ENCODE data around the gene TARS1.

TARS1 gene

GRCh38 chr5:33440482-33441240 is at the start of gene TARS1 (continued):
- TF ChIP-seq PBX3 (CRISPR knock-in tag; IDR thresholded peaks at IDR 0.05) (peak; percentile 52; the same call in 1 of the 2 replicates), ZNF580 (tag by site-specific recombination; IDR thresholded peaks at IDR 0.05) (peak; percentile 89), ZNF398 (tag by site-specific recombination; IDR thresholded peaks at IDR 0.05) (peak; percentile 71), YY1 (tag by site-specific recombination; IDR thresholded peaks at IDR 0.05) (peak; percentile 76), ZNF555 (tag by site-specific recombination; conservative IDR thresholded peaks at IDR 0.05) (no peak), ZNF692 (tag by site-specific recombination; IDR thresholded peaks at IDR 0.05) (peak; percentile 92), ZNF423 (tag by site-specific recombination; IDR thresholded peaks at IDR 0.05) (peak; percentile 91; the same call in 1 of the 2 replicates), ZNF394 (tag by site-specific recombination; IDR thresholded peaks at IDR 0.05; ENCODE audit: borderline replicate concordance) (peak; percentile 92; the same call in 1 of the 2 replicates), ZNF211 (tag by site-specific recombination; IDR thresholded peaks at IDR 0.05; ENCODE audit: low read depth) (no peak), ZNF391 (tag by site-specific recombination; IDR thresholded peaks at IDR 0.05; ENCODE audit: borderline replicate concordance, low read depth) (no peak), MYNN (tag by site-specific recombination; IDR thresholded peaks at IDR 0.05; ENCODE audit: borderline replicate concordance) (no peak), ZNF621 (tag by site-specific recombination; IDR thresholded peaks at IDR 0.05) (no peak), ZNF157 (tag by site-specific recombination; IDR thresholded peaks at IDR 0.05) (no peak), KLF9 (tag by site-specific recombination; IDR thresholded peaks at IDR 0.05; ENCODE audit: low read depth) (peak; percentile 63), ZNF670 (tag by site-specific recombination; IDR thresholded peaks at IDR 0.05; ENCODE audit: low read depth) (no peak), PRDM6 (tag by site-specific recombination; IDR thresholded peaks at IDR 0.05) (no peak), PRDM1 (tag by site-specific recombination; IDR thresholded peaks at IDR 0.05) (peak; percentile 70; the same call in 1 of the 2 replicates), ZXDB (tag by site-specific recombination; IDR thresholded peaks at IDR 0.05) (peak; percentile 85), ZSCAN16 (tag by site-specific recombination; IDR thresholded peaks at IDR 0.05) (no peak; the same call in 1 of the 2 replicates), IKZF3 (tag by site-specific recombination; IDR thresholded peaks at IDR 0.05) (peak; percentile 99), OVOL3 (tag by site-specific recombination; IDR thresholded peaks at IDR 0.05) (no peak; the same call in 1 of the 2 replicates), ZNF501 (tag by site-specific recombination; IDR thresholded peaks at IDR 0.05) (peak; percentile 70), AEBP2 (tag by site-specific recombination; IDR thresholded peaks at IDR 0.05; ENCODE audit: borderline replicate concordance) (no peak), ZNF433 (tag by site-specific recombination; IDR thresholded peaks at IDR 0.05; ENCODE audit: low read depth) (no peak), ZBTB20 (tag by site-specific recombination; IDR thresholded peaks at IDR 0.05) (peak; percentile 83), ZNF792 (tag by site-specific recombination; IDR thresholded peaks at IDR 0.05) (no peak)
- TF ChIP-seq, protein P1, sequence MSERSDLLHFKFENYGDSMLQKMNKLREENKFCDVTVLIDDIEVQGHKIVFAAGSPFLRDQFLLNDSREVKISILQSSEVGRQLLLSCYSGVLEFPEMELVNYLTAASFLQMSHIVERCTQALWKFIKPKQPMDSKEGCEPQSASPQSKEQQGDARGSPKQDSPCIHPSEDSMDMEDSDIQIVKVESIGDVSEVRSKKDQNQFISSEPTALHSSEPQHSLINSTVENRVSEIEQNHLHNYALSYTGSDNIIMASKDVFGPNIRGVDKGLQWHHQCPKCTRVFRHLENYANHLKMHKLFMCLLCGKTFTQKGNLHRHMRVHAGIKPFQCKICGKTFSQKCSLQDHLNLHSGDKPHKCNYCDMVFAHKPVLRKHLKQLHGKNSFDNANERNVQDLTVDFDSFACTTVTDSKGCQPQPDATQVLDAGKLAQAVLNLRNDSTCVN (tag by site-specific recombination; optimal IDR thresholded peaks at IDR 0.05), result peak; percentile 59
- TF ChIP-seq, protein P2, sequence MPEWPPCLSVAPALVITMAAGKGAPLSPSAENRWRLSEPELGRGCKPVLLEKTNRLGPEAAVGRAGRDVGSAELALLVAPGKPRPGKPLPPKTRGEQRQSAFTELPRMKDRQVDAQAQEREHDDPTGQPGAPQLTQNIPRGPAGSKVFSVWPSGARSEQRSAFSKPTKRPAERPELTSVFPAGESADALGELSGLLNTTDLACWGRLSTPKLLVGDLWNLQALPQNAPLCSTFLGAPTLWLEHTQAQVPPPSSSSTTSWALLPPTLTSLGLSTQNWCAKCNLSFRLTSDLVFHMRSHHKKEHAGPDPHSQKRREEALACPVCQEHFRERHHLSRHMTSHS (tag by site-specific recombination; IDR thresholded peaks at IDR 0.05), result no peak
